HG03575 (cell line): ENCODE data around the gene SYT13.
"Not testable (repeated sequence)": the region's sequence is repeated elsewhere in the genome, so short reads cannot be mapped to it uniquely, and the experiment has no call there.

Experiments used
- ATAC-seq: cut with Tn5 transposase; IDR thresholded peaks from one replicate; pipeline ENCODE4 v1.9.1; 2021; ENCODE audit not compliant: unreplicated experiment, insufficient number of reproducible peaks, low FRiP score; ENCODE audit errors: extremely low read depth

Gene SYT13

DNA sequence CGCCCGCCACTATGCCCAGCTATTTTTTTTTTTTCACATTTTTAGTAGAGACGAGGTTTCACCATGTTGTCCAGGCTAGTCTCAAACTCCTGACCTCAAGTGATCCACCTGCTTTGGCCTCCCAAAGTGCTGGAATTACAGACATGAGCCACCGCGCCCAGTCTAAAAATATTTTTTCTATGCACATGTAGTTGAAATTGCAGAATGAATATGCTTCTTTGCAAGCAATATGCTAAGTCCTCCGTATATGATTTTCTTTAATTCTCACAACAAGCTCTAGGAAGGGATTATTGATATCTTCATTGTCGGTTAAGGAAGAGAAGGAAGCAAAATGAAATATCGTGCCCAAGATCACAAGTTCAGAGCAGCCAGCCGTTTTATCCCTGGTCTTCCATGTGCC lies 30.1 kb upstream of the SYT13 start:
- ATAC-seq = no peak

DNA sequence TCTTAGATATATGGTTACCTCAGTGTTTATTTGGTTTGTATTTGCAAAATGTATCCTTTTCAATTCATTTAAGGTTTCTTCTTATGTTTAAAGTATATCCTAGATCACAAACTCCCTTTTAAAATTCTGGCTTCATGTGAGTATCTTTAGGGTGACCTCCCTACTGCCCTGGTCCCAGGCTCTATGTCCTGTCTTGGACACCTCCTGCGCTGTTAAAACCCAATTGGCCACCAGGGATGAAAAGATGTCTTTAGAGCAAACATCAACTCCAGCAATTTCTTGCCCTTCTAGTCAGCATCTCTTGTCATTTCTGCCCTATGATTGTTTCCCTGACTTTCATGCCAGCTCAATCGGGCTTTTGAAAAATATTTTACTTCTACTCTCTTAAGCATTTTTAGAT lies 28.8 kb upstream of the SYT13 start:
- ATAC-seq = no peak

DNA sequence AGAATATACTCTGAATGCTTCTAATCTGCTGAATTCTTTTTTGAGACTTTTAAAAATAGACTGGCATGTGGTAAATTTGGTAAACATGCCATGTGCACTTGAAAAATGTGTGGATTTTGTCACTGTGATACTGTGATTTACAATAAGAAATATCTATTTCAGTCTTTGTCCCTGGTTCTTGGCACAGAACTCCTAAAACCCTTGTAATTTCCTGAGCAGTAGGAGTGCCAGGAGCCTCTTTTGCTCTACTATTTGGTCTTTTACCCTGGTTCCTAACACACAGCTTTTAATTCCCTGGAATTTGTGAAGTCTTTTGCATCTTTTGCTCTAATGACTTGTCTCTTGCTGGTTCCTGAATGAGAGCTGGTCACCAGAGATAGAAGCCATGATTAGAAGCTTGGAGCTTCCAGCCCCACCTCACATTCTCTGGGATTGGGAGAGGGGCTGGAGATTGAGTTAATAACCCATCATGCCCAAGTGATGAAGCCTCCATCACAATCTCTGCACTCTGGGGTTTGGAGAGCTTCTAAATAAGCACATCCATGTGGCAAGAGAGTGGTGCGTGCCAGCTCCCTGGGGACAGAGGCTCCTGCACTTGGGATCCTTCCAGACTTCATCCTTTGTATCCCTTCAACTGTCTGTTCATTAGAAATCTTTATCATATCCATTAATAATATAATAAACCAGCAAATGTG lies 27.2 kb upstream of the SYT13 start:
- ATAC-seq = no peak

DNA sequence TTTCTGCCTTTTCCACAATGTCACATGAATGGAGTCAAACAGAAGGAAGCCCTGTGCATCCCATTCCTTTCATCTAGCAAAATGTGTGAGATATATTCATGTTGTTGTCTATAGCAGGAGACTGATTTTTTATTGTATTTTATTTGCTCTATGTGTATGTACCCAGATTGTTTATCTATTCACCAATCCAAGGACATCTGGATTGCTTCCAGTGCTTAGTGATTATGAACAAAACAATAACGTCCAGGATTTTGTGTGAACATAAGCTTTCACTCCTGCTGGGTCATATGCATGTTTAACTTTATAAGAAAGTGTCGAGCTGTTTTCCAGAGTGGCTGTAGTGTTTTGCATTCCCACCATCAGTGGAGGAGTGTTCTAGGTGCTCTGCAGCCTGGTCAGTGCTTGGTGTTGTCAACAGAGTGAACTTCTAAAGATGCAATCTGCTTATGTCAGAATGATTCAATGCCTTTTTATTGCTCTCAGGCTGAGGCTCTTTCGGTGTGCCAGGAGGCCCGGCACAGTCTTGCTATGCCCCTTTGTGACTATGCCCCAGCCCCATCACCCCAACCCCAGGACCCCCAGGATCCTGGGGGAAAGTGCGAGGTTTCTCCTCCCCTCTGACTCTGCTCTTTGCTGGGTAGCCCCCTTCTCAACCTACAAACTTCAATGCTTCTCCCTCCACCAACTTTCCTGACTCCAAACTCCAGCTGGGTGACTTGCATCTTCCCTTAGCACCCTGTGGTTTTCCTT lies 19.9 kb upstream of the SYT13 start:
- no peak for ATAC-seq

DNA sequence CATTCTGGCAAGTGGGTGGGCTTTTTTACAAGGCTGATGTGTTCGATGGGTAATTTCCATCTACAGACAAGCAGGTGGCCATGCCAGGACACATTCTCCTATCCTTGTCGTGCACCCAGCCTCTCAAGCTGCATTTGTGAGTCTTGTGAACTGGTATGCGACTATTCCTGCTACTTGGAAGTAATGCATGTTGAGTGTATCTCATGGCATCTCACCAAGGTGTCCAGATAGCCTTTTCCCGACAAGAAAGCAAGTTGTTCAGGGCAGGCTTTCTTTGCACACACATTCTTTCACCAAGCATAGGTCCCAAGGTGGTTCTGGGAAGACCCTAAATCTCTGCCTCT lies 18.8 kb upstream of the SYT13 start:
- ATAC-seq = no peak

DNA sequence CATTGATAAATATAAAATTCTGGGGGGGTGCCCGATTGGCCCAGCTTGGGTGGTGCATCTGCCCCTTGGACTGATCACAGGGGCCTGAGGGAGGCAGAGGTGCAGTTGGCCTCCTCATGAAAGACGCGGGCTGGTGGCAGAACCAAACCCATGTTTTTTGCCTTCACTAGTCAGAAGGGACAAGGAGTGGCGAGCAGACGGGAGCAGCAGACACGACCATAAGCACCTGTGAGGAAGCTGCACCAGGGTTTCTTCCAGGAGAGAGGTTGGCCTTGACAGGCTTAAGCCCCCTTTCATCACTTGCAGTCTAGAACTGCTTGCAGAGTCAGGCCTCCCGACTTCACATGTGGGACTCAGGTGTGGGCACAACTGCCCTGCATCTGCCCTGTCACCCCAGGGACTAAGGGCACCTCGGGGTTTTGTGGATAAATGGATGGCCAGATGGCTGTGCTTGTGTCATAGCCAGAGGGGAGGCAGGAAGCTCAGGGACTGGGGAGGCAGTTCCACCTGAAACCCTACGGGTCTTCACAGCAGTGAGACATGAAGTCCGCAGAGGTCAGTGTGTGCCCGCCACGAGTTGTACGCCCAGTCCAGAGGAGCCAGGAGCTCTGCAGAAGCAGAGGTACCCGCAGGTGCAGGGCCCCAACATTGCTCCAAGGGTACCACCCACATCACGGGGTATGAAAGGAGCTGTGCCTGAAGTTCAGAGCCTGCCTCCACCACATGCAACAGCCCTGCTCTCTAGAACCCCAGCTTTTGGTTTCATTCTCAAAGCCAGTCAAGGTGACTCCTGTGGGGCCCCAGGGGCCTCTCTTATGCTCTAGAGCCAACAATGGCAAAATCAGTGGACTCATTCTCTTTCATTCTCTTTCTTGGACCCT lies 18.2 kb upstream of the SYT13 start:
- no peak for ATAC-seq

DNA sequence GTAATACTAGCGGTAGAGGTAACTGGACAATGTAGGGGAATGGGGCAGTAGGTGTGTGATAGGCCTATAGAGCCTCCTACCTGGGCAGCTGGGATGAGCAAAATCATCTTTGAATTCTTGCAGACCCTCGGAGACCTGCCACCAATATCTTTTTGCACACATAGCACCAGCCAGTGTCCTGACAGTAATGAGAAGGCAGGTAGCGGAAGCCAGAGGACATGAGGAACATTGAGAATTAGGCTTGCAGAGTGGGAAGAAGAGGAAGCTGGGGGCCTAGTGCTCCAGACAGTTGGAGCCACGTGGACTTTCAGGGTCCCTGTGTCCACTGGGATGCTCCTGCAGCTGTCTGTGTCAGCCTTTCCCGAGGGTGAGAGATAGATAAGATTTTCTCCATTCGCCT lies 17.2 kb upstream of the SYT13 start:
- ATAC-seq = no peak

DNA sequence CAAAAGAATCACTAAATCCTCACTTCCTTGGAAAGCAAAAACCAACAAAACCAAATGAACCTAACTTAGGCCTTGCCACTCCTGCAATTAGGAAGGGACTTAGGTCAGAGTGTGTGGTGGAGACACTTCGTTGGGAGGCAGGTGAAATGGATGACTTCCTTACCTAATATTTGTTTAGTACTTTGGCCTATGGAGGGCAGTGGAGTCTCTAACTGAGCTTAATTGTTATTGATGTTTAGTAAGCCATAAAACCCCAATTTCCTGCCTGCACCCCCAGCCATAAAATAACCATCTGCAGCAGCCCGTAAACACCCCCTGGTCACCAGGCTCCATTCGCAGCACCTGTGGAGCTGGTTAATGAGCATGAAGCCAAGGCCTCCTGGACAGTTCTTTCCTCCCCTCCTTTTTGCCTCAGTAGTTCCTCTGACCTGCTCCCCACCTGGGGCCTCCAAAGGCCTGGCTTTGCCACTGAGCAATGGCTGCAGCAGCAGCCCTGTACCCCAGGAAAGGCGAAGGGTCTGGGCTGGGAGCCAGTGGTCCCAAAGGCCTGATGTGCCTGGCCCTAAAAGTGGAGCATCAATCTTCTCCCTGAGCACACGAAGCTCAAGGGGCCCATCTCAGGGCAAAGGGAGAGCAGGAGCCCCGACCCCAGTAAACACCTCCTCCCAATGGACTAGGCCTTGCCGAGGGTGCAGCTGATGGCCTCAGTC lies 15.6 kb upstream of the SYT13 start:
- ATAC-seq = no peak

DNA sequence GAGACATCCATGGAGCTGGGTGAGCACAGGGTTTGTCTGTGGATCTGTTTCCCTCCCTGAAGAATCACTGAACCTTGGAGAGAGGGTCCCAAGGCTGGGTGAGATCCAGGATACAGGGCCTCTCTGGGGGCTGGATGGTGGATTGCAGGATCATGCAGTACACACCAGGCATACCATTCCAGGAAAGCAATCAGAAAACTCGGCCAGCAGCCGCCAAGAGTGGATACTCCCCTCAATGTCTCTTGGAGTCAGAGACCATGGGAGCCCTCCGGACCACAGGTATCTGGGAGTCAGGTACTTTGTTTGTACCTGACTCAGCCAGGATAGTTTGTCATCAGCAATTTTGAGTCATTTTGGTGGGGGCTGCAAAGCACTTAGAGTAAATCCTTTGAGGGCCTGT lies 14.6 kb upstream of the SYT13 start:
- no peak for ATAC-seq

DNA sequence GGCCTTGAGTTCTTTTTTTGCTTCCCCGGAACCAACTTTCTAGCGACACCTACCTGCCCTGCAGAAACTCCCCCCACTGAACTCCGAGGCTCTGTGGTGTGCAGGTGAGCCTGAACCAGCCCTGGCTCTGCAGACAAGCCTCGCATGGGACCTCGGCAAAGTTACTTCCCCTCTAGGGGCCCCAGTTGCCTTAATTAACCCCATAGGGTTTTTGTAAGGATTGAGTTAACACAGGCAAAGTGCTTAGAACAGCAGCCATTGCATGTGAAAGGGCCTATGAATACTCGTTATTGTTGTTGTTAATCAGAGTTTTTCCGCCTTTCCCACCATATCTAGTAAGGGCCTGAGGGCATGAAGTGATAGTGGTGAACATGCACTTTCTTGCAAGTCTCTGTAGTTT lies 12.6 kb upstream of the SYT13 start:
- no peak for ATAC-seq

DNA sequence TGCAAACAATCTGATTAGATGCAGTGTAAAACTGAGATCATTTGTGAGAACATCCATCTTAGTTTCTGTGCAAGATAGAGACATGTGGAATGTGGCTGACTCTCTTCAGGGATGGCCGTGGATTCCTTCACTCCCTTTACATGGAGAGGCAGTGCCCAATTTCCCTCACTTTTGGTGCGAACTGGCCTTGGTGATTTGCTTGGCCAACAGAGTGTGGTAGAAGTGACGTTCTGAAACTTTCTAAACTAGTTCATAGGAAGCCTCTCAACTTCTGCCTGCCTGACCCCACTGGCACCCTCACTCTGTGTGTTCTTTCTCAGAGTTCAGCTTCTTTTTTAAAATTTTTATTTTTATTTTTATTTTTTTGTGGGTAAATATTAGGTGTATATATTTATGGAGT lies 9.9 kb upstream of the SYT13 start:
- no peak for ATAC-seq

DNA sequence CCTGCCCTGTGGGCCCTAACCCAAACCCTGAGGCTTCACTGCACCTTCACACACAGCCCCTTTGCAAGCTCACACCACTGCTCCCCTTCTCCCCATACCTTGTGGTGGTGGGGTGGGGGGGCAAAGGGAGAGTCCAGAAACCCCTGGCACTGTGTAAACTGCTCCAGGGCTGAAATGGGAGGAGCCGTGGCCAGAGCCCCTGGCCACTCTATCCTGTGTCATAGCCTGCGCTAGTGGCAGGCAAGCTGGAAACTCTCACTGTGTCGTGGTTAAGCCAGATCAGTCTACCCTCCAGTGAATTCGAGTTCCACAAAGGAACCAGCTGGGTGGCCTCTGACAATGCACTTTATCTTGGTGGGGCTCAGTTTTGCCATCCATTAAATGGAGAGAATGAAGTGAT lies 8.4 kb upstream of the SYT13 start:
- ATAC-seq = no peak

DNA sequence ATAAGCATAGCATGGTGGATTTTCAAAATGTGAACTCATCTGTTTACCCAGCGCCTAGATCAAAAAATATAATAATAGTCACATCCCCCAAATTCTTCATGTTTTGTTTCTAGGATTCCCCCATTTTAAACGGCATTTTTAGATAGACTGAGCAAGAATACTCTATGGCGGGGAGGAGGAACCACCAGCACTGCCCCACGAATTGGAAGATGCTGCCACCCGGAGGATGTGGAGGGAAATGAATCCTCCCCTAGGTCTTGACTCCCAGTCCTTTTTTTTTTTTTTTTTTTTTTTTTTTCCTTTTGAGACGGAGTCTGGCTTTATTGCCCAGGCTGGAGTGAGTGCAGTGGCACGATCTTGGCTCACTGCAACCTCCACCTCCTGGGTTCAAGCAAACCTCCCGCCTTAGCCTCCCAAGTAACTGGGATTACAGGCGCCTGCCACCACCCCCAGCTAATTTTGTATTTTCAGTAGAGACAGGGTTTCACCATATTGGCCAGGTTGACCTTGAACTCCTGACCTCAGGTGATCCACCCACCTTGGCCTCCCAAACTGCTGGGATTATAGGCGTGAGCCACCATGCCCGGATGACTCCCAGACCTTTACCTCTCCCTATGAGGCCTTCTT lies 7.5 kb upstream of the SYT13 start:
- not testable (repeated sequence) for ATAC-seq

DNA sequence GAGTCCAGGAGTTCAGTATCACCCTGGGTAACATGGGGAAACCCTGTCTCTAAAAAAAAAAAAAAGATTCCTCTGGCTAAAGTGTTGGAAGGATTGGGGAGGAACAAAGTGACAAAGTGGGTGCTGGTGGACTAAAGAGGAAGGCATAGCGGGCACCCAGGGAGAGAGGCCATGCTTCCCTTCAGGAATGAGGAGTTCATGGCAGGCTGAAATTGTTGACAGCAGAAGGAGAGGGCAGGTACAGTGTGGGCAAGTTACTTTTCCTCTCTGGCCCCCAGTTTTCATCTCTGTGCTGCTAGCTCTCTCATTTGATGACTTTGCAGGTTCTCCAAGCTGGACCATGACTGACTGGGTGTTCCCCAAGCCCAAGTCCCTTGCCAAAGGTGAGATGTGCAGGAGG lies 4.4 kb upstream of the SYT13 start:
- ATAC-seq = no peak

DNA sequence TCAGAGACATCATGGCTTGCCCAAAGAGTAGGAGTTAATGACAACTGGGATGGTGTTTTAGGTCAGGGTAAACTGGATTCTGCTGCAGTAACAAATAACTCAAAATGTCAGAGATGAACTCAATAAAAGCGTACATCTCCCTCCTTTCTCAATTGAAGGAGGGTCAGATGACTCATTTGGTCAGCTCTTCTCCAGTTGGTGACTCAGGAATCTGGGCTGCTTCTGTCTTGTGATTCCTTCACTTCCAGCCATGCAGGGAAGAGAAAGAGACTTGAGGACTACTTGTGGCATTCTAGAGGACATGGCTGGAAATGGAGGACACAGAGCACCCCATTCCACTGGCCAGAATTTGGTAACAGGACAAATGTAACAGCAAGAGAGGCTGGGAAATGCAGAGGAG lies 3.2 kb upstream of the SYT13 start:
- no peak for ATAC-seq

DNA sequence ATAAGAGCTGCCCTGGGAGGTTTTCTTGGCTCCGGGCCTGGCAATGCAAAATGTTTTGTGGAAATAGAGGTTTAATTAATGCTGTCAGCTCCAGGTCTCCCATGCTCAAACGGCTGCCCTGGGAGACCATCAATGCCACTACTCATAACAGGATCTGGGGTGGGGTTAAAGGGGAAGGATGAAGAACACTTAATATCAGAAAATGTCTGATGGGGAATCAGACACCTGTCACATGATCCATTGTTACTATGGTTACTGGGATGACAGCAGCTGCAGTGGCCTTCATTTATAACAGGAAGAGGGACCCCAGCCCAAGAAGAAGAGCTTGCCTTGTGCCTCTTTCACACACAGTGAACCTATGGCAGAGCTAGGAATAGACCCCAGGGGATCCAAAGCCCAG lies 2.2 kb upstream of the SYT13 start:
- ATAC-seq = no peak

DNA sequence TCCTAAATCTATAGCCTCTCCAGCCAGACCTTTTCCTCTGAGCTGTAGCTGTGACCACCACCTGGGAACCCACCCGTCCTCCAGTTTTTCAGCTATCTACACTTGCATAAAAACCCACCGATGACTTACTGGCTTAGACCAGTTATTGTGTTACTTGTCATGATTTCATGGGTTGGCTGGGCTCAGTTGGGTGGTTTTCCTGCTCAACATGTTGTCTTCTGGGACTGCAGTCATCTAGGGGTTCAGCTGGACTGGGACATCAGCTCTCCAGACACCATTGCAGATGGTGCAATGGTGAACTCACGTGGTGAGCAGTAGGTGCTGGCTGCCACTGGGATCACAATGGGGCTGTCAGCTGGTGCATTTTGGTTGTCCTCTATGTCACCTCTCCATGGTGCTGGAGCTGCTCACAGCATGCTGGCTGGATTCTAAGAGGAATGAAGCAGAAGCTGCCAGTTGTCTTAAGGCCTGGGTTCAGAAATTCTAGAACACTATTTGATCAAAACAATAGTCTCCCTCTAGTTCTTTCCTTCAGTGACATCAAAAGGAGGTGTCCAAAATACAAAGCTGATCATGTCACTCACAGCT lies 1.3 kb upstream of the SYT13 start:
- ATAC-seq = no peak

DNA sequence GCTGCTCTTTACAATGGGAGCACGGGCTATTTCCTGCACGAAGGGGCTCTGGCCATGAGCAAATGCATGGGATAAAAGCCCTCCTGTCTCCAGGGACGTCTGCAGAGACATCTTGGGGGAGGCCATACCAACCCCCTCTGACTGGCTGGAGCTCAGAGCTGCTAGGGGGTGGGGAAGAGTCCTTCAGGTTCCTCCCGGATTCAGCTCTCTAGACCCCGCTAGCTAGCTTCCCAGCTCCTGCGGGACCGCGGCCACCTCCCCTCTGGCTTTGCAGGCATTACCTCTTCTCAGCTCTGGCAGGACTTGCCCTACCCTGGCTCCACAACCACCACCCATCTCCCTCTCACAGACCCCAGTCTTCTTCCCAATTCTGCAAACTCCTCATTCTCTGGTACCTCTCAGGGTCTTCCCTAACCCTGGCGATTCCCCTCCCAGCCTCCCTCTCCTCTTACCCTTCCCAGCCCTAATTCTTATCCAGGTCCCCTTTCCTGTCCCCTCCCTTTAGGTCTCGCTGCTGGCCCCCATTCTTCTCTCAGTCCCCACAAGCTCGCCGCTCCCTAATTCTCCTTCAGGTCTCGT lies 802 bp downstream of the SYT13 start:
- no peak for ATAC-seq
